Keratinocyte (primary cell): ENCODE measurements around the gene SLC25A34. TPM values are rescaled to one million over a fixed set of nuclear protein-coding genes. Genes with fewer than 3 reads are reported as not detected.

ENCODE experiments used
- DNase-seq: peaks from one replicate; pipeline ENCODE4 v3.0.0-alpha.2; 2011; ENCODE audit warnings: low read depth, missing footprints, low spot score
- FAIRE-seq: peaks from 2 replicates; lab custom pipeline; 2011; peaks lifted over from hg19 to GRCh38; lab: Jason Lieb, UNC
- H2AFZ ChIP-seq: 2 replicates; pipeline ENCODE4 v1.6.0; 2012; ENCODE audit warnings: low read length, control low read depth, inconsistent platforms; ENCODE audit not compliant: control insufficient read depth
- H3K27ac ChIP-seq: 2 replicates; pipeline ENCODE4 v1.5.1; 2011; ENCODE audit warnings: low read length; ENCODE audit not compliant: control insufficient read depth, insufficient read depth
- H3K27me3 ChIP-seq: 3 replicates; pipeline ENCODE4 v1.6.0; 2011; ENCODE audit warnings: low read length; ENCODE audit not compliant: control insufficient read depth, insufficient read depth; ENCODE audit errors: extremely low read depth
- H3K36me3 ChIP-seq, 2 experiments: 2 replicates in 1 of 2; 3 replicates in 1 of 2; pipeline ENCODE4 v1.5.1; 2011; ENCODE audit warnings: low read length in 2 of 2, mild to moderate bottlenecking in 1 of 2; ENCODE audit not compliant: control insufficient read depth in 2 of 2, insufficient read depth in 2 of 2; ENCODE audit errors: extremely low read depth in 1 of 2
- H3K4me1 ChIP-seq: 3 replicates; pipeline ENCODE4 v1.5.1; 2011; ENCODE audit warnings: low read length; ENCODE audit not compliant: control insufficient read depth, insufficient read depth; ENCODE audit errors: extremely low read depth
- H3K4me2 ChIP-seq: 3 replicates; pipeline ENCODE4 v1.6.0; 2011; ENCODE audit warnings: low read depth, low read length; ENCODE audit not compliant: control insufficient read depth, insufficient read depth; ENCODE audit errors: extremely low read depth
- H3K4me3 ChIP-seq, 3 experiments: fragments of 200-600 bp in 1 of 3; sonication (generic) in 1 of 3; 2 replicates in 2 of 3; 3 replicates in 1 of 3; pipeline ENCODE4 v1.5.1; 2011 to 2016; ENCODE audit warnings: low read length in 3 of 3, mild to moderate bottlenecking in 3 of 3, control low read depth in 2 of 3, inconsistent platforms in 1 of 3, low read depth in 1 of 3, mixed read lengths in 1 of 3, mixed run types in 1 of 3, moderate library complexity in 1 of 3; ENCODE audit not compliant: control insufficient read depth in 2 of 3, insufficient read depth in 2 of 3; ENCODE audit errors: extremely low read depth in 1 of 3
- H3K79me2 ChIP-seq: 2 replicates; pipeline ENCODE4 v1.6.0; 2012; ENCODE audit warnings: low read length; ENCODE audit not compliant: control insufficient read depth, insufficient read depth
- H3K9ac ChIP-seq: 3 replicates; pipeline ENCODE4 v1.6.0; 2011; ENCODE audit warnings: low read length; ENCODE audit not compliant: control insufficient read depth, insufficient read depth; ENCODE audit errors: extremely low read depth
- H3K9me1 ChIP-seq: 3 replicates; pipeline ENCODE4 v1.6.0; 2011; ENCODE audit warnings: low read length; ENCODE audit not compliant: control insufficient read depth, insufficient read depth; ENCODE audit errors: extremely low read depth
- H3K9me3 ChIP-seq: 2 replicates; pipeline ENCODE4 v1.5.1; 2012; ENCODE audit warnings: low read depth, low read length; ENCODE audit not compliant: control insufficient read depth
- H4K20me1 ChIP-seq: 3 replicates; pipeline ENCODE4 v1.6.0; 2011; ENCODE audit warnings: low read length; ENCODE audit not compliant: control insufficient read depth, insufficient read depth; ENCODE audit errors: extremely low read depth
- EZH2 ChIP-seq: IDR thresholded peaks from one replicate; pipeline ENCODE4 v1.6.1; 2012; ENCODE audit warnings: inconsistent platforms, mild to moderate bottlenecking, low read length, moderate library complexity
- dilution Hi-C: fragments of 300-500 bp; cut with MboI; formaldehyde crosslinking; loops from one replicate; pipeline ENCODE4 v1.7.0; 2020; ENCODE audit warnings: low sequenced_read_pairs; ENCODE audit not compliant: extremely low pct_ligation_motif_present
- polyA plus RNA-seq, 5 experiments: library from polyadenylated mRNA; depleted of rRNA in 3 of 5; stranded (reverse) in 3 of 5; stranded (forward) in 1 of 5; unstranded in 1 of 5; fragments of >200 nt; gene quantifications; 1 replicate in 1 of 5; 2 replicates in 3 of 5; 3 replicates in 1 of 5; pipeline versions ENCODE4 v1.2.1 to v1.2.3, GENCODE V29; 2011 to 2012; ENCODE audit warnings: missing spikeins in 2 of 5, low read depth in 1 of 5, low replicate concordance in 1 of 5
- TF ChIP-seq, protein P1 (sequence below), 3 experiments: IDR thresholded peaks in 1 of 3; conservative IDR thresholded peaks in 1 of 3; optimal IDR thresholded peaks in 1 of 3; 2 replicates in 2 of 3; 3 replicates in 1 of 3; pipeline versions ENCODE3 to v1.5.1; 2011; ENCODE audit warnings: low read length in 3 of 3, mild to moderate bottlenecking in 3 of 3, moderate library complexity in 2 of 3, control low read depth in 1 of 3, inconsistent platforms in 1 of 3; ENCODE audit not compliant: insufficient read depth in 2 of 3; ENCODE audit errors: extremely low read depth in 1 of 3

The SLC25A34 gene
- polyA plus RNA-seq, 1 donor (not counting 4 experiments of a cell fraction or from before 2014, with no cell fraction given) = 0.46 TPM

- TF ChIP-seq, protein P1, sequence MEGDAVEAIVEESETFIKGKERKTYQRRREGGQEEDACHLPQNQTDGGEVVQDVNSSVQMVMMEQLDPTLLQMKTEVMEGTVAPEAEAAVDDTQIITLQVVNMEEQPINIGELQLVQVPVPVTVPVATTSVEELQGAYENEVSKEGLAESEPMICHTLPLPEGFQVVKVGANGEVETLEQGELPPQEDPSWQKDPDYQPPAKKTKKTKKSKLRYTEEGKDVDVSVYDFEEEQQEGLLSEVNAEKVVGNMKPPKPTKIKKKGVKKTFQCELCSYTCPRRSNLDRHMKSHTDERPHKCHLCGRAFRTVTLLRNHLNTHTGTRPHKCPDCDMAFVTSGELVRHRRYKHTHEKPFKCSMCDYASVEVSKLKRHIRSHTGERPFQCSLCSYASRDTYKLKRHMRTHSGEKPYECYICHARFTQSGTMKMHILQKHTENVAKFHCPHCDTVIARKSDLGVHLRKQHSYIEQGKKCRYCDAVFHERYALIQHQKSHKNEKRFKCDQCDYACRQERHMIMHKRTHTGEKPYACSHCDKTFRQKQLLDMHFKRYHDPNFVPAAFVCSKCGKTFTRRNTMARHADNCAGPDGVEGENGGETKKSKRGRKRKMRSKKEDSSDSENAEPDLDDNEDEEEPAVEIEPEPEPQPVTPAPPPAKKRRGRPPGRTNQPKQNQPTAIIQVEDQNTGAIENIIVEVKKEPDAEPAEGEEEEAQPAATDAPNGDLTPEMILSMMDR (optimal IDR thresholded peaks at IDR 0.05 in 1 of 3, IDR thresholded peaks at IDR 0.05 in 1 of 3, conservative IDR thresholded peaks at IDR 0.05 in 1 of 3; ENCODE audit: extremely low read depth in 1 of 3, insufficient read depth in 2 of 3, low read length in 3 of 3) = no peak
- no peak for TF ChIP-seq EZH2
- Histone ChIP-seq H3K4me3 (no peak overlapping the region), H3K4me2 (no peak overlapping the region), H3K9me1 (peaks cover 2% of the 10 kb centered on the region), H3K79me2 (peaks cover 5% of the 10 kb centered on the region), H3K9ac (no peak overlapping the region), H3K4me1 (no peaks in the 10 kb centered on the region), H4K20me1 (no peaks in the 10 kb centered on the region), H2AFZ (no peak overlapping the region), H3K27me3 (no peaks in the 10 kb centered on the region), H3K27ac (no peak overlapping the region), H3K36me3 (peaks cover 37 to 56% of the 10 kb centered on the region in 2 experiments), H3K9me3 (no peaks in the 10 kb centered on the region)
- DNase-seq (no peak), FAIRE-seq (no peak)
- dilution Hi-C loops = no loop called here
These were observed 16.5 kb upstream of the SLC25A34 start for GRCh38 chr1:15719381-15720120.

DNA sequence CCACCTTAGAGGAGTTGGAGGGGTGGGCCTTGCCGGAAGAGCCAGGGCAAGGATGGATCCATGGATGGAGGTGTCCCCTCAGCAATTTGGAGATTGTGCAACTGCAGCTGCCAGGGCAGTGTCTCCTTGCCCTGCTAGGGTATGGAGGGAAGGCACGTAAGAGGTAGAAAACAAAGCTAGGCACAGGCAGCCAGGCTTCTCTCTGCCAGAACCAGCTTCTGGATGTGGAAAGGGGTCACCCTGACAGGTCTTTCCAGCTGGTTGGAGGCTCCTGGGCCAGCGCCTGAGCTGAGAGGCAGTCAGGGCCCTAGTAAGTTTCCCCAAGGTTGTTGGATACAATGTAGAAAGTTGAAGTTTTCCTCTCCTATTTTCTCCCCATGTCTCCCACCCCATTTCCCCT is 15.2 kb upstream of the SLC25A34 start:
- no peaks in the 10 kb centered on the region for H4K20me1 ChIP-seq
- no peak overlapping the region for H3K9ac ChIP-seq
- no peaks in the 10 kb centered on the region for H3K9me3 ChIP-seq
- no peak overlapping the region for H3K4me2 ChIP-seq
- peaks cover 35 to 60% of the 10 kb centered on the region in 2 experiments for H3K36me3 ChIP-seq
- no peak overlapping the region for H3K4me3 ChIP-seq
- H2AFZ ChIP-seq = no peak overlapping the region
- peaks cover 2% of the 10 kb centered on the region for H3K9me1 ChIP-seq
- DNase-seq (no peak), FAIRE-seq (no peak)
- H3K4me1 ChIP-seq = no peaks in the 10 kb centered on the region
- TF ChIP-seq, protein P1 (optimal IDR thresholded peaks at IDR 0.05 in 1 of 3, IDR thresholded peaks at IDR 0.05 in 1 of 3, conservative IDR thresholded peaks at IDR 0.05 in 1 of 3; ENCODE audit: extremely low read depth in 1 of 3, insufficient read depth in 2 of 3, low read length in 3 of 3) = no peak
- TF ChIP-seq EZH2 = no peak
- H3K27me3 ChIP-seq = no peaks in the 10 kb centered on the region
- no peak overlapping the region for H3K27ac ChIP-seq
- dilution Hi-C loops = no loop called here
- H3K79me2 ChIP-seq = no peaks in the 10 kb centered on the region
